HG03565 (cell line): ENCODE measurements around the gene DVL3.
"Not testable (repeated sequence)": the region's sequence is repeated elsewhere in the genome, so short reads cannot be mapped to it uniquely, and the experiment has no call there.

Experiments
- ATAC-seq: cut with Tn5 transposase; IDR thresholded peaks from one replicate; pipeline ENCODE4 v1.9.1; 2021; ENCODE audit warnings: mild to moderate bottlenecking, moderate library complexity; ENCODE audit not compliant: unreplicated experiment

Gene DVL3

GRCh38 chr3:184155644-184156521, 706 bp downstream of the DVL3 start:
- ATAC-seq = peak; percentile 6

DNA sequence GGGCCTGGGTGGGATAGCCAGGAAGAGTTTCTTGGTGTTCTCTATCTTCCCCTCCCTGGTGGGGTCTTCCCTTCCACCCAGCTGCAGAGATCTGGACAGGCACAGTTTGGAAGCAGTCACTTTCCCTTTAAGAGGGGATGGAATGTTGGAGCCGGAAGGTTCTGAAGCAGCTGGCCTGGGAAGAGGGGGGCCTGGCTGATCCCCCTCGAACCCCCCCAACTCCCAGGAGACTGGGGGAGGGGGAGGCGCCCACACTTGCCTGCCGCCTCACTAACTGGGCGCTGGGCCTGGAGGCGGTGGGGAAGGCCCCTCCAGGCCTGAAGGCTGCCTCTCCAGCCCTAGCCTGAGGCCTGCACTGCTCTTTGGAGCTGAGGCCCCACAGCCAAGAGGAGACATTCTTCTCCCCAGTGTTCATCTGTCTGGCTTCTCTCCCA, 1.4 kb downstream of the DVL3 start:
- ATAC-seq = no peak

DNA sequence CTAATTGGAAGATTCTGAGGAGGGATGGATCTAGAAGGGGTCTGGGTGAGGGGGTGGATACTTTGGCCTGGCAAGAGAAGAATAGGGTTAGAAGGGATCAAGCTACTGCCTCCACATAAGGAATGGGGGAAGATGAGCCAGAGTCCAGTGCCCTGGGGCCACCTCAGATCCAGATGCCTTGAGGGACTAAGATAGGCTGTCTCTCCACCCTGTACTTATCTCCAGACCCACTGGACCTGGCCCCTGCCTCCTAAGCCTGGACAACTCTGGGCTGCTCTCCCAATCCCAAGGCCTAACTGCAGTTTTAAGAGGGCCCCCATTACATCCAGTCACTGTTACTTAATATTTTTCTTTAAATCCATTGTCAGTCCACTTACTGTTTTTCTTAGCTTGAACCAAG, 2.0 kb downstream of the DVL3 start:
- no peak for ATAC-seq

- ATAC-seq = no peak
These were observed 3.2 kb downstream of the DVL3 start for GRCh38 chr3:184158404-184158803.

DNA sequence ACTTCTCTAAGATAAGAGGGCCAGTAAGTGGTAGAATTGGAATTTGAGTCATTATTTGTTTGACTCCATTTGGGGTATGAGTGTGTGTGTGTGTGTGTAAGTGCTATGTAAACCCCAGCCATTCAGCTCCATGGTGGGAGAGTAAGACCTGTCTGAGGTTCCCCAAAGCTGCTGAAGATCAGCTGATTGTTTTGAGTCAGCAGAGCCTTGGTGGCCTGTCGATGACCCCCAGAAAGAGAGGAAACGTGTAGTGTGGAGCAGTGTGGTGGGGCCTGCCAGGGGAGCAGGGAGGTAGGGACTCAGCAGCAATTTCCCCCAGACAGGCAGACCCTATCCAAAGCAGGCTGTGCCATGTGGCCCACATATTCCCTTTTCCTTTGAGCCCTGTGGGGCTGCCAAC, 5.3 kb downstream of the DVL3 start:
- ATAC-seq = peak; percentile 54

DNA sequence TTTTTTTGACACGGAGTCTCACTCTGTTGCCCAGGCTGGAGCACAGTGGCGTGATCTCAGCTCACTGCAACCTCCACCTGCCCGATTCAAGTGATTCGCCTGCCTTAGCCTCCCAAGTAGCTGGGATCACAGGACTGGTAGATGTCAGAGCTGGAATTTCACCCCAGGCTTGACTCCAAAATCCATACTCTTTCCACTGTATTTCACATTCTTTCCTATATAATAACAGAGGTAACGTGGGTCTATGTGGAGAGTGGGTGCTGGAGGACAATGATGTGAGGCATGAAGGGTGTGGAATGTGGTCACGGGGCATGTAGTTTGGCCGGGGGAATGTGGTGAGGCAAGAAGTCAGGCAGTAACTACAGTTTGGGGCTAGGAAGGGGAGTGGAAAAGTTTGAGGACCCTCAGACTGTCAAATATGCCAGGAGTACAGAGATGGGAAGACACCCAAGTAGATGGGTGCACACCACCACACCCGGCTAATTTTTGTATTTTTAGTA, 7.4 kb downstream of the DVL3 start:
- not testable (repeated sequence) for ATAC-seq

- no peak for ATAC-seq
These were observed 9.6 kb downstream of the DVL3 start for GRCh38 chr3:184164648-184165330.

GRCh38 chr3:184165543-184165942, 10.4 kb downstream of the DVL3 start:
- ATAC-seq = no peak

DNA sequence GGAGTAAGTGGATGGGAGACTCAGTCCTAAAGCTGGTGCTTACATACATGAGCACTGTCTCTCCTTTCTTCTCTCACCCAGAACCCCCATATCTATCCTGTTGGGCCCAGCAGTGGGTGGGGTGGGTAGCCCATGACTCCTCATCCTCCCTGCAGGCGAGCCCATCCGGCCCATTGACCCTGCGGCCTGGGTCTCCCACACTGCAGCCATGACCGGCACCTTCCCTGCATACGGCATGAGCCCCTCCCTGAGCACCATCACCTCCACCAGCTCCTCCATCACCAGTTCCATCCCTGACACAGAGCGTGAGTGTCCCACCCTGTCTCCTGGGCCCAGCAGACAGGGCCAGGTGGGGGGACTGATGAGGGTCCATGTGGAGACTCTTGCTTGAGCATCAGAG, 11.5 kb downstream of the DVL3 start:
- no peak for ATAC-seq

DNA sequence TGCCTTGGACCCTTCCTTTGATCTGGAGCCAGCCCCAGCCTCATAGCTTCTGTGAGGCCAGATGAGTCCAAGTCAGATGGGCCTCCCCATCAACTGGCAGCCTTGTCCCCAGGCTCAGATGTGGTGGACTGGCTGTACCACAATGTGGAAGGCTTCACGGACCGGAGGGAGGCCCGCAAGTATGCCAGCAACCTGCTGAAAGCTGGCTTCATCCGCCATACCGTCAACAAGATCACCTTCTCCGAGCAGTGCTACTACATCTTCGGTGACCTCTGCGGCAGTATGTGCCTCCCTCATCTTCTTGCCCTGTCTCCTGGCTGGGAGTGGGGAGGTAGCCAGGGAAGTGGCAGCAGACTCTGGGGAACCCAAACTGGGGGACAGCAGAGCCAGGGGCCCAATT, 12.6 kb downstream of the DVL3 start:
- ATAC-seq = no peak

GRCh38 chr3:184168363-184169120, 13.4 kb downstream of the DVL3 start:
- ATAC-seq = no peak

- no peak for ATAC-seq
These were observed 15.0 kb downstream of the DVL3 start for GRCh38 chr3:184169896-184170875.

GRCh38 chr3:184171562-184171961, 16.4 kb downstream of the DVL3 start:
- ATAC-seq = no peak

GRCh38 chr3:184172681-184173373, 17.6 kb downstream of the DVL3 start:
- no peak for ATAC-seq

- no peak for ATAC-seq
These were observed 18.2 kb downstream of the DVL3 start for GRCh38 chr3:184173374-184173722.

GRCh38 chr3:184174284-184174645, 19.1 kb downstream of the DVL3 start:
- no peak for ATAC-seq

GRCh38 chr3:184174646-184175492, 19.7 kb downstream of the DVL3 start, which contains the start of gene AP2M1:
TSS of gene AP2M1 (plus strand) at chr3:184174855. CDS start at chr3:184176994, 2,139 bp downstream.
- peak; percentile 89 for ATAC-seq

DNA sequence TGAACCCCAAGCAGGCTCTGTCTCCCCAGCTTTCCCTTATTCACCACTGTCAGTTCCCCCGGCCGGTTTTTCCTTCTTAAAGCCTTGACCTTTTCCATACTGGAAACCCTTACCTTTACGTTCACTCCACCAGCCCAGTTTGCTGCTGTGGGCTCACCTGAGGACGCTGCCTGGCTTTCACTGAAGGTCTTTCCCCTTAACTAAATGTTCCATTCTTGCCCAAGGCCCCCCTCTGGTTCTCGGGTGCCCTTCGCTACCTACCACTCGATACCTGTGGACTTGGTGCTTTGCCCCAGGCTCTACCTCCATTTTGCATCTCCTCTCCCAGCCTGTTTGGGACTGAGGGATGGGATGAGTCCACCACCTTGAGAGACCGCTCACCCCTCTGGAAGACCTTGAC, 20.3 kb downstream of the DVL3 start:
- ATAC-seq = no peak

DNA sequence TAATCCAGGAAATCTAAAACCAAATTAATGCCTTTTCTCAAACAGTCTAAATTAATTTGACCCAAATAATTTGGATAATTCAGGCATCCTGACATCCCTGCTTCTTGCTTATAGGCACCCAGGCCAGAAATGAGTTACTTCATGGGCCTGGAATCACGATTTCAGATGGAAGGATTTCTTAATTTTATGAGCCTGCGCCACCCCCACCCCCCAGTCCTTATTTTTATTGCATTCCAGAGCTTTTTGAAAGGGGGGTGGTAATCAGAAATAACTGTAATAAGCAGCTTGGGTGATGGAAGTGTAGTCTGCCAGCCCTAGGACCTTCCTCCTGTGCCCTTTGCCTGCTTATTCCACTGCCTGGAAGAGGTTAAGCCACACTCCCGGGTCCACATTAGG, 20.8 kb downstream of the DVL3 start:
- no peak for ATAC-seq
